GM19397 (cell line): ENCODE results near the gene MAP4K4.
"Not testable (repeated sequence)": the region's sequence is repeated elsewhere in the genome, so short reads cannot be mapped to it uniquely, and the experiment has no call there.

Source experiments
- ATAC-seq: cut with Tn5 transposase; IDR thresholded peaks from one replicate; pipeline ENCODE4 v1.9.1; 2021; ENCODE audit warnings: mild to moderate bottlenecking, moderate library complexity; ENCODE audit not compliant: unreplicated experiment

Gene MAP4K4

GRCh38 chr2:101766337-101766736, 68.8 kb downstream of the MAP4K4 start:
- no peak for ATAC-seq

- ATAC-seq, result no peak
Measured at GRCh38 chr2:101766871-101767739, 69.6 kb downstream of the MAP4K4 start.

GRCh38 chr2:101768556-101769220, 71.2 kb downstream of the MAP4K4 start:
- no peak for ATAC-seq

- not testable (repeated sequence) for ATAC-seq
Measured at GRCh38 chr2:101769726-101770125, 72.2 kb downstream of the MAP4K4 start.

- ATAC-seq, result no peak
Measured at GRCh38 chr2:101770726-101771125, 73.2 kb downstream of the MAP4K4 start.

GRCh38 chr2:101771227-101771902, 73.9 kb downstream of the MAP4K4 start:
- no peak for ATAC-seq

- no peak for ATAC-seq
Measured at GRCh38 chr2:101771910-101772321, 74.4 kb downstream of the MAP4K4 start.

- no peak for ATAC-seq
Measured at GRCh38 chr2:101773137-101773536, 75.6 kb downstream of the MAP4K4 start.

GRCh38 chr2:101773961-101774360, 76.5 kb downstream of the MAP4K4 start:
- not testable (repeated sequence) for ATAC-seq

GRCh38 chr2:101775092-101775491, 77.6 kb downstream of the MAP4K4 start:
- ATAC-seq, result no peak

- ATAC-seq, result no peak
Measured at GRCh38 chr2:101775636-101776035, 78.1 kb downstream of the MAP4K4 start.

- ATAC-seq, result no peak
Measured at GRCh38 chr2:101776172-101777043, 78.9 kb downstream of the MAP4K4 start.

GRCh38 chr2:101777337-101777736, 79.8 kb downstream of the MAP4K4 start:
- ATAC-seq, result no peak

- ATAC-seq, result no peak
Measured at GRCh38 chr2:101778102-101778501, 80.6 kb downstream of the MAP4K4 start.

GRCh38 chr2:101779190-101779589, 81.7 kb downstream of the MAP4K4 start:
- ATAC-seq, result no peak

- no peak for ATAC-seq
Measured at GRCh38 chr2:101779656-101780055, 82.1 kb downstream of the MAP4K4 start.

GRCh38 chr2:101781326-101781725, 83.8 kb downstream of the MAP4K4 start:
- no peak for ATAC-seq

- ATAC-seq, result no peak
Measured at GRCh38 chr2:101781791-101782426, 84.4 kb downstream of the MAP4K4 start.

GRCh38 chr2:101782427-101782792, 84.9 kb downstream of the MAP4K4 start:
- ATAC-seq, result no peak

GRCh38 chr2:101787097-101787496, 89.6 kb downstream of the MAP4K4 start:
- no peak for ATAC-seq
